IPS DF 6.9 (cell line): ENCODE results near the gene ADGRA1.
A peak's percentile ranks its signal among the peaks of the same experiment; 100 is the strongest.

ENCODE experiments used
- DNase-seq: peaks from one replicate; pipeline ENCODE4 v3.0.0-alpha.2; 2013; ENCODE audit warnings: low read depth, low spot score
- H3K27ac ChIP-seq: one replicate; pipeline ENCODE4 v1.5.1; 2013; ENCODE audit warnings: low read length, control low read depth
- H3K27me3 ChIP-seq: 2 replicates; pipeline ENCODE4 v1.6.1; 2013; ENCODE audit warnings: mild to moderate bottlenecking, low read length; ENCODE audit not compliant: control insufficient read depth, insufficient read depth
- H3K36me3 ChIP-seq: 2 replicates; pipeline ENCODE4 v1.6.1; 2013; ENCODE audit warnings: low read length; ENCODE audit not compliant: control insufficient read depth, insufficient read depth
- H3K4me1 ChIP-seq: 2 replicates; pipeline ENCODE4 v1.6.1; 2013; ENCODE audit warnings: low read length; ENCODE audit not compliant: control insufficient read depth, insufficient read depth
- H3K4me3 ChIP-seq: 2 replicates; pipeline ENCODE4 v1.5.1; 2013; ENCODE audit warnings: mild to moderate bottlenecking, low read length
- H3K9me3 ChIP-seq: 2 replicates; pipeline ENCODE4 v1.6.1; 2013; ENCODE audit warnings: low read length, inconsistent platforms; ENCODE audit not compliant: control insufficient read depth, insufficient read depth
- WGBS: extraction: QIAGEN DNeasy Blood & Tissue Kit; methylation state at CpG from one replicate; pipeline ENCODE4 v1.1.7; 2013; ENCODE audit warnings: mixed read lengths, missing lambda C conversion rate; ENCODE audit not compliant: insufficient read length, insufficient coverage; 5-methylcytosine and 5-hydroxymethylcytosine counted together

Gene ADGRA1

DNA sequence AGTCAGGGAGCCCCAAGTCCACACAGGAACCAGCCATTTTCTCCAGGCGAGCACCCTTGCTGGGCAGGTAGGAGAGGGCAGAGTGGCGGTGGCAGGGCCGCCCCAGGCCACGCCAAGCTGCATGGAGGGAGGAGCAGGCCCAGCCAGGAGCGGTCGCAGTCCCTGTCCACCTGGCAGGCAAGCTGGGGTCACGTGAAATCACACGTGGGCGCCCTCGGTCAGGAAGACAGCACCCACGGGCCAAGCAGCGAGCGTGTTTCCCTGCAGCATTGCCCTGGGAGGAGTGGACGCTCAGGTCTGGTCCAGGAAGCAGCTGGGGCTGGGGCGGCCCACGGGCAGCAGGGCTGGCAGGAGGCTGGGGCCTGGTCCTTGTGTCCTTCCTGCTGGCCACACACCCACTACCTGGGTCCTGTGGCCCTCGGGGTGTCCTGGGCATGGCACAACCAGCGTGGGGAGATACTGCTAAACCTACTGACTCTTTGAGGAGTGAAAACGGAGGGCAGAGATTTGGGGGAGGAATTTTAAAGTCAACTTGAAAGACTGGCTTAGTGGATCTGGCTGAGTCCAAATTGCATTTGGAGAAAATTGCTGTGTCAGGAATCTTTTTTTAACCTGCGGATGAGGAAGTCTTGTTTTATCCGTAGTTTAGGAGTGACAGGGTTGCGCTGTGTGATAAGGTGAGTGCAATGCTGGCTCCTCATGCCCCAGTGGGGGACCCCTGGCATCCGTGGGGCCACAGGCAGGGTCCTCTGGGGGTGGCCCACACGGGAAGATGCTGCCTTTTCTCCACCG, 12.2 kb upstream of the ADGRA1 start:
- WGBS, result no CpG with 5 or more reads among the region's 25 CpGs
- Histone ChIP-seq H3K4me3 (no peak overlapping the region), H3K36me3 (no peaks in the 10 kb centered on the region), H3K27ac (no peak overlapping the region), H3K27me3 (no peaks in the 10 kb centered on the region), H3K4me1 (no peaks in the 10 kb centered on the region), H3K9me3 (no peaks in the 10 kb centered on the region)
- DNase-seq, result no peak

DNA sequence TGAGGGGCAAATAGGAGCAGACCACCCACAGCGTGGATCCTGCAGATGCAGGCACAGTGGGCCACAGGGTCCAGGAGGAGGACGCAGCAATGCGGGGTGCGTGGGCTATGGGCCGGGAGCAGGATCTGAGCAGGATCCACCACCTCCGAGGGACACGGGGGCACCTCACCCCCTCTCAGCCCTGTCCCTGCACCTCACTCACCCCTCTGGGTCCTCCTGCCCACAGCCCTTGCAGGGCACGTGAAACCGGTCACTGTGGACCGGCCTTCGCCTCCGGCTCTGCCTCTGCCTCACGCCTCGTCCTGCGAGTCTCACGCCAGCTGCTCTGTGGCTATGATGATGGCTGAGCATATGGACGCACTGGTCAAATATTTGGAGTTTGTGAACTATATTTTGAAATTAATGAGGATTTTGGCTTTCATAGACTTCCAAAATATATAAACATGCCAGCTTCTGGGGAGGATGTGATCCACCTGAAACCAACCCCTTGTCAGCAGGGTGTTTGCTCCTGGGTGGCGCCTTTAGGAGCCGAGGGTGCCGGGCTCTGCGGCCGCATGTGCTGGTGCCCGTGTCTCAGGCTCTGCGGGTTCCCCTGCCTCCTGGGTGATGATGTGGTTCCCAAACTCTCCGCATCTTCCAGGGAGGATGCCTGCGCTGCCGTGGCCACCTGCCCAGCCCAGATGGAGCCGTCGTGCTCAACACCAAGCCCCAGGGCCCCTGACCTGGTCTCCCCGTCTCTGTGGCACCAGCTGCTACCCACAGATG, 11.3 kb upstream of the ADGRA1 start:
- H3K27ac ChIP-seq, result no peak overlapping the region
- no peak for DNase-seq
- no peaks in the 10 kb centered on the region for H3K4me1 ChIP-seq
- WGBS, result no CpG with 5 or more reads among the region's 30 CpGs
- no peaks in the 10 kb centered on the region for H3K9me3 ChIP-seq
- no peak overlapping the region for H3K4me3 ChIP-seq
- no peaks in the 10 kb centered on the region for H3K27me3 ChIP-seq
- H3K36me3 ChIP-seq, result no peaks in the 10 kb centered on the region

DNA sequence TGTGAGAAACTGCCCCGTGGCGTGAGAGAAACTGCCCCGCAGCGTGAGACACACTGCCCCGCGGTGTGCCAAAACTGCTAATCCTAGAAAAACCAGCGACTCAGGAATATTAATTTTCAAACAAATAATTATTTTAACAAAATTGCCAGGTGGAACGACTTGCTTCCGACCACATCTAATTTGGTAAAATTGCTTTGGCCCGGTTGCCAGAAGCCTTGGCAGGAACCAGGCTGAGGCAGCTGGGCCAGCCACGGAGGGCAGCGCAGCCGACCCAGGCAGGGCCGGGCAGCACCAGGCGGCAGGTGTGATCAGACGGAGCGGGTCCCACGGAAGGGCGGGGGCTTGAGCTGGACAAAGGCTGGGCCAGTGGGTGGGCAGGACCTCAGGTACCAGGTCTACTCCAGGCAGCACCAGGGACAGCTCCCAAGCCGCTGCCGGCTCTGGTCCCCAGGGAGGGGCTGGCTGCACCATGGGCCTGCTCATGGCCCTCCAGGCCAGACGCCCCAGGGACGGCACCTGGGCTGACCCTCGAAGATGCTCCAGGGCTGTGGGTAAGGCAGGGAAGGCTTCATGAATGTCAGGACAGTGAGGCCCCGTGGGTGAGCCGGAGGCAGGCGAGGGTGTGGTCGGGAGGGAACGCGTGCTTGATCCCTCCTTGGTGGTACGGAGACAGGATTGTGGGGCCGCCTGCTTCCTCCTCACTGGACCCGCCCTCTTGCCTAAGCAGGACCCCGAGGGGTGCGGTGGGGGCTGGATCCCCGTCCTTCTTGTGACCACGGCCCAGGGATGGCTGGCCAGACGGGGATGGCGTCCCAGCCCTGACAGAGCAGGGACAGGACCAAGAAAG, 7.7 kb upstream of the ADGRA1 start:
- Histone ChIP-seq H3K27me3 (no peaks in the 10 kb centered on the region), H3K4me1 (no peaks in the 10 kb centered on the region), H3K9me3 (no peaks in the 10 kb centered on the region), H3K27ac (no peak overlapping the region), H3K4me3 (no peak overlapping the region), H3K36me3 (no peaks in the 10 kb centered on the region)
- WGBS, result no CpG with 5 or more reads among the region's 39 CpGs
- DNase-seq, result peak; percentile 33

DNA sequence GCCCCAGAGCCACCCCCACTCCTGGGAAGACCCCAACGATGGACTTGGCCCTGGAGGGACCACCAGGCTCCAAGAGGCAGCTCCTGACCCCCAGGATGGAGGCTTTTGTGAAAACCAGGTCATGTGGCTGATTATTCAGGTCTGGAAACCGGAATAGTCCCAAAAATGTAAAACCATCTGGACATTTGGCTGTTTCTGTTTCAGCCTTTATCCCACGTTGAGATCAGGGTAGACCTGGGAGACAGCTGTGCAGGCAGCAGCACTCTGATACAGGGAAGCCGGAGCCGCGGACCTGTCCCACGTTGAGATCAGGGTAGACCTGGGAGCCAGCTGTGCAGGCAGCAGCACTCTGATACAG, 7.1 kb upstream of the ADGRA1 start:
- DNase-seq, result no peak
- WGBS, result no CpG with 5 or more reads among the region's 7 CpGs
- Histone ChIP-seq H3K36me3 (no peaks in the 10 kb centered on the region), H3K27me3 (no peaks in the 10 kb centered on the region), H3K27ac (no peak overlapping the region), H3K4me1 (no peaks in the 10 kb centered on the region), H3K9me3 (no peaks in the 10 kb centered on the region), H3K4me3 (no peak overlapping the region)

DNA sequence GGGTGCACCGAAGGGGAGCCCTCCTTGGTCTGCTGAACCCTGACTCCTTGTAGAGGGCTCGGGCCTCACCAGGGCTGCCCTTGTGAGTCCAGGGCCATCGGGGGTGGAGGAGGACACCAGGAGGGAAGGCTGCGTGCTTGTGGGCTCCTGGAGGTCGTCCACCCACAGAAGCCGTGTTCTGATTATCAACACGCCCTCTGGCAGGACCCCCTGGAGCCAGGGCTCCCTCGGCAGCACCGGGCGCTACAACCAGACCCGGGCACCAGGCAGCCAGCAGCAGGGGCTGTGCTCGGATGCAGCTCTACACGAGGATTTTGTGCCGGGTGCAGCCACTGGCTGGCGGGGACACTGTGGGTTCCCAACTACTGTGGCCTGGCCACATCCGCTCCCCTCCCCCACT, 6.1 kb upstream of the ADGRA1 start:
- H3K4me1 ChIP-seq, result no peaks in the 10 kb centered on the region
- WGBS, result no CpG with 5 or more reads among the region's 16 CpGs
- no peaks in the 10 kb centered on the region for H3K36me3 ChIP-seq
- DNase-seq, result no peak
- H3K4me3 ChIP-seq, result no peak overlapping the region
- H3K9me3 ChIP-seq, result no peaks in the 10 kb centered on the region
- H3K27ac ChIP-seq, result no peak overlapping the region
- no peaks in the 10 kb centered on the region; the same call in 1 of the 2 replicates for H3K27me3 ChIP-seq

DNA sequence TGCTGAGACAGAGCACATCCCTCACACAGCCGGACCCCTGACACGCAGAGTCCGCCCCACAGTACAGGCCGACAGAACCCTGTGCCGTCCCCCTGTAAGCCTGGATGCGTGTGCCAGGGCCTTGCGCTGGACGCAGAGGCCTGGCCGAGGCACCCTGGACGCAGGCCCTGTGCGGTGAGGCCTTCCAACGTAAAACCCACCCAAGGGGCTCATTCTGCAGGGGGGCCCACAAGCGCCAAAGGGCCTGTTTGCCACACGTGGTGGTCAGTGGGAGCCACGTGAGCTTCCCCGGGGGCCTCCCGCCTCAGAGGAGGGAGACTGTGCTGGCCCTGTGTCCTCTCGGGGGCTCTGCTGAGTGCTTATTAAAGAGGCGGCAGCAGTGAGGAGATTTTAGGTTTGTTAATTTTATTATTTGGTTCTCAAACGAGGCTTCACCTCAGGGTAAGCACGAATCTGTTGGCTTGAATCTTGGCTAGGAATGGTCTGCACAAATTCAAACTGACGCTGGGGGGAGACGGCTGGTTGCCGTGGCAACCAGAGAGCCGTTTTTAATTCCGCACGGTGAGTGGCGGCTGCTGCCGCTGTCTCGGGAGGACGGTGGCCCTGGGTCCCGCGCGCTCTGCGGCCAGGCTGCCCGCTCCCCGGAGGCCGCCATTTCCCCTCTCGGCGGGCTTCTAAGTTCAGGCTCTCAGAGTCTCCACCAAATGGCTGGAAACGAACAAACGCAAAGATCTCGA, 4.9 kb upstream of the ADGRA1 start:
- H3K36me3 ChIP-seq, result no peaks in the 10 kb centered on the region; the same call in 1 of the 2 replicates
- no peak overlapping the region; the same call in 1 of the 2 replicates for H3K4me3 ChIP-seq
- H3K4me1 ChIP-seq, result no peaks in the 10 kb centered on the region
- peaks cover 7% of the 10 kb centered on the region for H3K27me3 ChIP-seq
- no peak for DNase-seq
- H3K9me3 ChIP-seq, result no peaks in the 10 kb centered on the region
- H3K27ac ChIP-seq, result no peak overlapping the region
- WGBS, result no CpG with 5 or more reads among the region's 43 CpGs

DNA sequence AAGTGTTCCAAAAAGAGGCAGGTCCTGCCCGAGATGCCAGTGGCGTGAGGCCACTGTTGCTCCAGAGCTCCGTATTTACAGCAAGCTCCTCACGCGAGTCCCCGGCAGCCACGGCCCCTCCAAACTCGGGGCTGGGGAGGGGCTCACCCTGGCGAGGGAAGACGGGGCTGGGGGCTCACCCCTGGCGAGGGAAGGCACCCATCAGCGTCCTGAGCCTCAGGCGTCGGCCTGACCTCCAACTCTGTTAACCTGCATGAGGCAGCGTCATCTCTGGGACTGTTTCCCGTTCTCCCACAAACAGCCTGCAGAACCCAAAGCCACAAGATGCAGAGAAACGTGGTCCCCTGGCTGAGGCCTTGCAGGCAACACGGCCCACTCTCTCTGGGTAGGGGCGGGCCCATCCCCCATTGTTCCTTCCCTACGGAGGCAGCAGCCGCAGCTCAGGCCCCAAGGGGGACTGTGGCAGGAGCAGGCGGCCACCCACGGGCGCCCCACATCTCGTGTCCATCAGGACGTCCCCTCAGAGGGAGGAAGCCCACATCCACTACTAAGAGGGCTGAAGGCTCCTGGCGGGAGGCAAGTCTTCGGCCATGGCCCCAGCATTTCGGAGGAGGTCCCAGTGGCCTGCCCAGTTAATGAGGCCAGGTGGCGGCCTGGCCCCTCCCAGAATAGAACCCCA, 4.2 kb upstream of the ADGRA1 start:
- Histone ChIP-seq H3K27me3 (peaks cover 9% of the 10 kb centered on the region), H3K4me3 (no peak overlapping the region), H3K27ac (no peak overlapping the region), H3K36me3 (no peaks in the 10 kb centered on the region; the same call in 1 of the 2 replicates), H3K4me1 (no peaks in the 10 kb centered on the region; the same call in 1 of the 2 replicates), H3K9me3 (no peaks in the 10 kb centered on the region)
- WGBS, result no CpG with 5 or more reads among the region's 30 CpGs
- DNase-seq, result no peak

DNA sequence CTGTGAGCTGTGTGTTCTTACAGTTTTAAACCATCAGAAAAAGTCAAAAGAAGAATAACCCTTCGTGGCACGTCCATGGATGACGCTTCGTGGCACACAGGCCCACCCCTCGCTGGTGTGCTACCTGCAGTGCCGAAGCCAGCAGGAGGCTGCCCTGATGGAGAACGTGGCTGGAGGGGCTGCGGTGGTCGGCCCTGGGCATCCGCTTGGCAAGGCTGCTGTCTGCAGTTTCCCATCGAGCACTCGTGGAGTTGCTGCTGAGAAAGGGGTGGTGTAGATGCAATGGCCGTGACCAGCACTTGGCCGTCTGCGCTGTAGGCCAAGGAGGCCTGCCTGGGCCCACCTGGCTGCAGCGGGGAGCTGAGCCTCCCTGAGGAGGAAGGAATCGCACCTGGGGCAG, 3.2 kb upstream of the ADGRA1 start:
- H3K4me3 ChIP-seq, result no peak overlapping the region
- no peak overlapping the region for H3K27ac ChIP-seq
- H3K9me3 ChIP-seq, result no peaks in the 10 kb centered on the region
- no CpG with 5 or more reads among the region's 17 CpGs for WGBS
- no peak for DNase-seq
- H3K36me3 ChIP-seq, result no peaks in the 10 kb centered on the region; the same call in 1 of the 2 replicates
- H3K4me1 ChIP-seq, result no peaks in the 10 kb centered on the region; the same call in 1 of the 2 replicates
- peaks cover 15% of the 10 kb centered on the region for H3K27me3 ChIP-seq

DNA sequence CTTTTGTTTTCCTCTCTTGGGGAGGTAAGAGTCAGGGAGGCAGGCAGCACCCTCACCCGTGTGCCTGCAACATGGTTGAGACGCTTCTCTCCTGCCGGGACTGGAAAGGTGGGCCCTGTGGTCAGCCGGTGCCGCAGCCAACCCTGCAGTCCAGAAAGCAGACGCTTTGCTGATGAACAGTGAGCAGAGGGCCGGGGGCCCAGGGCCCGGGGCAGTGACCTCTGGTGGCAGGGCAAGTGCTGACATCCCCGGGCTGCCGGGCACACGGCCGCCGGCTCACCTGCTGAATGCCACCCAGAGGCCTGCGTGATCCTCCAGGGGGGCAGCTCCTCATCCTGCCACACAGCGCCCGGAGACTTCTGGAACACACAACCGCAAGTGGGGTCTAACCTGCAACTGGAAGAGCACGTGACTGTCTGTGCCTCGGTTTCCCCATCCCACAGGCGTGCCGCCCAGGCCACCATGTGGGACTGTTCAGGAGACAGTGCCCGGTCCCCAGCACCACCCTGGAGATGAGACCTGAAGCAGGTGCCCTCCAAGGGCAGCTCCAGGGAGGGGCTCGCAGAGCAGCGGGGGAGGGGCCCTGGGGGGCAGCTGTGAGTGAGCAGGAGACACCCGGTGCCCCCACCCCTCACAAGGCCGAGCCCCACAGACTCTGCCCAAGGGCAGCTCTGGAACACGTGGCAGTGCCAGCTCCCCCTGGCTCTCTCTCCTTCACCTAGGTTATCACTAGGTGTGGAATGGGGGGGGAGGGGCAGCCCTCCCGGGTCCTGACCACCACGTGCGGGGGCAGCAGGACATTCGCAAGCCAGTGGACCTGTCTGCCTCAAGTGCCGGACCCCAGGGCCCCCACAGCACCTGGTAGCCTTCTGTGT, 2.2 kb upstream of the ADGRA1 start:
- WGBS, result no CpG with 5 or more reads among the region's 32 CpGs
- Histone ChIP-seq H3K4me3 (no peak overlapping the region), H3K36me3 (no peaks in the 10 kb centered on the region; the same call in 1 of the 2 replicates), H3K4me1 (no peaks in the 10 kb centered on the region; the same call in 1 of the 2 replicates), H3K9me3 (no peaks in the 10 kb centered on the region), H3K27me3 (peaks cover 16% of the 10 kb centered on the region), H3K27ac (no peak overlapping the region)
- no peak for DNase-seq
